Uterus (tissue), 2 donors: ENCODE results near the gene MXRA7.

Source experiments
- CTCF ChIP-seq, 4 experiments: fragments of 200-600 bp in 2 of 4; fragments of 450-650 bp in 2 of 4; sonication (generic) in 2 of 4; IDR thresholded peaks; one replicate each; pipeline ENCODE4 v1.5.1; 2016 to 2019; ENCODE audit warnings: antibody characterized with exemption in 4 of 4, mild to moderate bottlenecking in 2 of 4, moderate library complexity in 1 of 4
- POLR2A ChIP-seq, 2 donors: fragments of 450-650 bp; IDR thresholded peaks; one replicate each; pipeline ENCODE4 v1.6.1; 2016; ENCODE audit warnings: antibody characterized with exemption in 2 of 2, mild to moderate bottlenecking in 1 of 2, moderate library complexity in 1 of 2

DNA sequence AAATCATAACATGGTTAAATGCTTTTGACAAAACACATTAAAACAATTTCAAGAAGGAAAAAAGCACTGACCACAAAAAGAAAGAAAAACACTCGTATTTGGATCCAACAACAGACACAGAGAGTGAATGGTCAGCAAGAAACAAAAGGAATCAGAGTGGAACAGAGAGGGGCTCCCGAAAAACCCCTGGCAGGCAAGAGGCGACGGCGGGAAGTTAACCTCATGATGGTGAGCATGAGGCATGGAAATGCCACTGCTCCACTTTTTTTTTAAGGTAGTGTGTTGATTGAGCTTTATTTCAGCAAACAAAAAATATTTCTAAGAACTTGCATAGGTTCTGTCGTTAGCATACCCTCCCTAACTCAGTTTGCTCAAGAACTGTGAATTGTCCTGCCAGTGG, 35.1 kb downstream of the MXRA7 start:
- TF ChIP-seq POLR2A (IDR thresholded peaks at IDR 0.05) (no peak), CTCF (IDR thresholded peaks at IDR 0.05) (no peak)
